K562 (cell line): ENCODE data around the gene LAG3. TPM values are rescaled to one million over a fixed set of nuclear protein-coding genes. Genes with fewer than 3 reads are reported as not detected.

Experiments used
- ATAC-seq: fragments of 200-7000 bp; cut with Tn5 transposase; 3 replicates; pipeline ENCODE4 v1.9.1; 2020; ENCODE audit warnings: moderate library complexity
- BruUV-seq: library from RNA; stranded (reverse); fragments of 400-500 nt; replicated peaks from 2 replicates; lab custom pipeline; 2021; lab: Mats Ljungman, UMichigan
- CTCF ChIA-PET: fragments of 300-600 bp; formaldehyde crosslinking; extraction: SDS; loops from one replicate; lab custom pipeline; 2021; ENCODE audit warnings: low intra/inter-chr PET ratio; lab: Yijun Ruan, JAX
- POLR2A ChIA-PET: fragments of 300-600, 350-650 bp; sonication (Branson Sonifier 250); formaldehyde crosslinking; extraction: SDS; loops from one replicate; lab custom pipeline; 2021; ENCODE audit warnings: antibody characterized with exemption, inconsistent platforms; lab: Yijun Ruan, JAX
- DNase-seq, 4 experiments: peaks; one replicate each; pipeline versions ENCODE4 v3.0.0 to v3.0.0-alpha.2; 2011 to 2018; ENCODE audit warnings: low spot score in 3 of 4, mixed read lengths in 3 of 4; ENCODE audit errors: extremely low read depth in 1 of 4
- FAIRE-seq: peaks from 2 replicates; lab custom pipeline; 2011; peaks lifted over from hg19 to GRCh38; lab: Jason Lieb, UNC
- H2AFZ ChIP-seq: 2 replicates; pipeline ENCODE4 v1.6.0; 2011; ENCODE audit warnings: low read depth, low read length, control low read depth, inconsistent platforms
- H3K27ac ChIP-seq: fragments of 200-600 bp; 3 replicates; pipeline ENCODE4 v1.8.0; 2011; ENCODE audit warnings: low read depth, mild to moderate bottlenecking, control low read depth, inconsistent platforms, low read length, moderate library complexity, mixed read lengths; ENCODE audit errors: extremely low read depth
- H3K27me3 ChIP-seq, 2 experiments: fragments of 300-600 bp in 1 of 2; 2 replicates in 1 of 2; 3 replicates in 1 of 2; pipeline versions ENCODE4 v1.6.0 to v1.8.0; 2011; ENCODE audit warnings: inconsistent platforms in 2 of 2, low read length in 2 of 2, mild to moderate bottlenecking in 1 of 2, mixed read lengths in 1 of 2, moderate library complexity in 1 of 2; ENCODE audit not compliant: control insufficient read depth in 2 of 2, insufficient read depth in 2 of 2
- H3K36me3 ChIP-seq: fragments of 300-600 bp; 3 replicates; pipeline ENCODE4 v1.8.0; 2011; ENCODE audit warnings: mild to moderate bottlenecking, low read length, inconsistent platforms; ENCODE audit not compliant: control insufficient read depth, insufficient read depth
- H3K4me1 ChIP-seq, 2 experiments: fragments of 200-600 bp in 1 of 2; replicated peaks in 1 of 2; 2 replicates in 1 of 2; 3 replicates in 1 of 2; pipeline versions ENCODE4 v1.5.1 to v1.8.0; 2011; ENCODE audit warnings: inconsistent platforms in 2 of 2, low read length in 2 of 2, mild to moderate bottlenecking in 1 of 2, mixed read lengths in 1 of 2, moderate library complexity in 1 of 2; ENCODE audit not compliant: control insufficient read depth in 2 of 2, insufficient read depth in 2 of 2
- H3K4me2 ChIP-seq: 2 replicates; pipeline ENCODE4 v1.6.1; 2011; ENCODE audit warnings: low read length, control low read depth, inconsistent platforms, mixed read lengths; ENCODE audit not compliant: insufficient read depth
- H3K4me3 ChIP-seq: fragments of 200-600 bp; sonication (generic), shearing (Covaris generic); 2 replicates; pipeline ENCODE4 v1.5.1; 2016; ENCODE audit warnings: control low read depth, inconsistent platforms
- H3K79me2 ChIP-seq: fragments of 200-600 bp; 3 replicates; pipeline ENCODE4 v1.8.0; 2011; ENCODE audit warnings: low read length, inconsistent platforms; ENCODE audit not compliant: control insufficient read depth, insufficient read depth
- H3K9ac ChIP-seq, 2 experiments: 2 replicates each; pipeline versions ENCODE4 v1.6.0 to v1.6.1; 2011; ENCODE audit warnings: low read depth in 2 of 2, low read length in 2 of 2, control low read depth in 1 of 2, inconsistent platforms in 1 of 2, mild to moderate bottlenecking in 1 of 2, mixed read lengths in 1 of 2; ENCODE audit not compliant: insufficient read depth in 1 of 2
- H3K9me1 ChIP-seq: one replicate; pipeline ENCODE4 v1.6.0; 2011; ENCODE audit warnings: inconsistent platforms, mild to moderate bottlenecking, low read length, moderate library complexity; ENCODE audit not compliant: control insufficient read depth, insufficient read depth
- H3K9me3 ChIP-seq: replicated peaks from 2 replicates; pipeline ENCODE4 v1.5.1; 2011; ENCODE audit warnings: low read depth, low read length, inconsistent platforms; ENCODE audit not compliant: control insufficient read depth, insufficient read depth
- H4K20me1 ChIP-seq: replicated peaks from 2 replicates; pipeline ENCODE4 v1.6.1; 2011; ENCODE audit warnings: low read length, inconsistent platforms, mixed read lengths; ENCODE audit not compliant: control insufficient read depth, insufficient read depth
- NCOA2 ChIP-seq, 2 experiments: fragments of 450-650 bp; IDR thresholded peaks; 2 replicates each; pipeline ENCODE4 v1.6.1; 2018; ENCODE audit warnings: mild to moderate bottlenecking in 2 of 2, moderate library complexity in 1 of 2; ENCODE audit not compliant: partially characterized antibody in 2 of 2
- NFE2L1 ChIP-seq: fragments of 450-650 bp; IDR thresholded peaks from 2 replicates; pipeline ENCODE4 v1.6.1; 2016; ENCODE audit warnings: missing genetic modification characterization, low read depth, mild to moderate bottlenecking, missing compliant biosample characterization, moderate library complexity, borderline replicate concordance
- REST ChIP-seq, 2 experiments: fragments of 450-650 bp; formaldehyde crosslinking in 1 of 2; IDR thresholded peaks; 2 replicates each; pipeline versions ENCODE4 v1.4.0 to v1.6.1; 2014 to 2020; ENCODE audit warnings: mild to moderate bottlenecking in 2 of 2, borderline replicate concordance in 1 of 2, low read depth in 1 of 2
- SNIP1 ChIP-seq: fragments of 450-650 bp; IDR thresholded peaks from 2 replicates; pipeline ENCODE4 v1.7.1; 2017; ENCODE audit warnings: low read depth, mild to moderate bottlenecking
- UBTF ChIP-seq, 2 experiments: IDR thresholded peaks; 2 replicates each; pipeline ENCODE4 v1.6.1; 2012; ENCODE audit warnings: improper control_type of control experiment in 2 of 2, low read depth in 2 of 2, low read length in 2 of 2, borderline replicate concordance in 1 of 2
- WGBS: fragments of 100-300 bp; shearing (Covaris generic); methylation state at CpG from one replicate; pipeline ENCODE4 v1.1.6; 2016; ENCODE audit warnings: low coverage, mixed read lengths; ENCODE audit not compliant: insufficient coverage; ENCODE audit errors: missing lambda C conversion rate; 5-methylcytosine and 5-hydroxymethylcytosine counted together
- in situ Hi-C: fragments of 300-500 bp; cut with MboI; formaldehyde crosslinking; loops from 4 replicates; pipeline ENCODE4 v1.15.0; 2018; ENCODE audit warnings: inconsistent platforms, mixed read lengths
- intact Hi-C: fragments of 100-400 bp; cut with micrococcal nuclease; formaldehyde crosslinking; loops from 2 replicates; pipeline ENCODE4 v1.14.2; 2022
- polyA plus RNA-seq, 8 experiments: library from polyadenylated mRNA; depleted of rRNA in 4 of 8; stranded (reverse) in 5 of 8; unstranded in 3 of 8; fragments of >200 nt; fragmentation: Nextera tagmentation in 2 of 8; fragmentation: Illumina TruSeq in 1 of 8; extraction: Ambion mirVana in 2 of 8; extraction: Trizol in 1 of 8; gene quantifications; 2 replicates each; pipeline versions ENCODE4 v1.2.1 to v1.2.3, GENCODE V29; 2011 to 2014; ENCODE audit warnings: inconsistent platforms in 1 of 8, missing spikeins in 1 of 8
- total RNA-seq, 7 experiments: library from RNA; depleted of rRNA in 6 of 7; stranded (reverse); fragments of >200 nt in 6 of 7; fragmentation: Illumina TruSeq in 2 of 7; extraction: Trizol in 2 of 7; gene quantifications; 2 replicates each; pipeline versions ENCODE4 v1.2.1 to v1.2.3, GENCODE V29; 2011 to 2021; ENCODE audit warnings: low replicate concordance in 1 of 7

Gene LAG3
- total and polyA plus RNA-seq, 9 of the 15 experiments (the other 6 are each of a cell fraction or from before 2014, with no cell fraction given) = 0.07 to 0.66 (median 0.09) TPM; not detected in 1

- H3K9me1 ChIP-seq = no peaks in the 10 kb centered on the region
- no peak overlapping the region for H3K27ac ChIP-seq
- no peaks in the 10 kb centered on the region for H3K27me3 ChIP-seq
- H3K4me1 ChIP-seq = peaks cover 0 to 11% of the 10 kb centered on the region in 2 experiments; a peak in 2 of 5 replicates
- no peak overlapping the region for H3K4me3 ChIP-seq
- intact Hi-C loops (no loop called here), in situ Hi-C loops (no loop called here)
- ChIA-PET POLR2A (interaction anchor here (0.8 to 1.2 kb wide), 3 partner anchors 20 to 178 kb away, joined by 3 to 4 read pairs (median 3); partner anchors contain the start of genes C12orf57, LAG3 and RNU7-1), CTCF (no interaction called here)
- no peaks in the 10 kb centered on the region for H3K36me3 ChIP-seq
- H3K9me3 ChIP-seq = no peaks in the 10 kb centered on the region
- FAIRE-seq (no peak), DNase-seq (no peak)
- no peaks in the 10 kb centered on the region for H3K79me2 ChIP-seq
- no peak overlapping the region for H3K4me2 ChIP-seq
- H4K20me1 ChIP-seq = no peaks in the 10 kb centered on the region
- WGBS = 68% methylated on average over 8 of the region's 13 CpGs
- BruUV-seq = no TSS peak
- no peak overlapping the region; a peak in 1 of 4 replicates for H3K9ac ChIP-seq
- TF ChIP-seq NCOA2 (IDR thresholded peaks at IDR 0.05; ENCODE audit: partially characterized antibody in 2 of 2) (no peak), NFE2L1 (tag) (no peak), SNIP1 (no peak), REST (IDR thresholded peaks at IDR 0.05; ENCODE audit: borderline replicate concordance) (no peak), REST (CRISPR knock-in tag; IDR thresholded peaks at IDR 0.05; ENCODE audit: low read depth) (no peak), UBTF (IDR thresholded peaks at IDR 0.05; ENCODE audit: borderline replicate concordance in 1 of 2, low read depth in 2 of 2, low read length in 2 of 2) (no peak)
- TF ChIP-seq, all 486 proteins: peak for 0
- ATAC-seq = no peak
- peak overlapping the region; percentile 59; the same call in 1 of the 2 replicates for H2AFZ ChIP-seq
Measured at GRCh38 chr12:6791931-6792520, 19.7 kb downstream of the LAG3 start.
